GM19452 (cell line): ENCODE data around the gene PPP1R3E.

Source experiments
- ATAC-seq: cut with Tn5 transposase; IDR thresholded peaks from one replicate; pipeline ENCODE4 v1.9.1; 2021; ENCODE audit not compliant: unreplicated experiment

Gene PPP1R3E

DNA sequence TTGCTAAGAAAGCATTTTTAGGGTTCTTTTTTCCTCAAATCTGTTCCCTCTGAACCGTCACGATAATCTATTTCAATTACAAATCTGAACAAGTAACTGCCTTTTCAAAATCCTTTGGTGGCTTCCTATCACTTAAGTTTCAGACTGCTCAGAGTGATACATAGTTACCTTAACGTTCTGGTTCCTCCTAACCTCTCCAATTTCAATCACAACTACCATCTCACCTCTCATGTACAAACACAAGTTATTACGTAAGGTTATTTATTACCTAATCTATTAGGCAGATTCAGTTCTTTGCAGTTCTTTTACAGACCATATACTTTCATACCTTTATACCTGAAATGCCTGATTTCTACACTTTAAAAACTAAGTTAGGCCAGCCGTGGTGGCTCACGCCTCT, 52.8 kb downstream of the PPP1R3E start:
- no peak for ATAC-seq

DNA sequence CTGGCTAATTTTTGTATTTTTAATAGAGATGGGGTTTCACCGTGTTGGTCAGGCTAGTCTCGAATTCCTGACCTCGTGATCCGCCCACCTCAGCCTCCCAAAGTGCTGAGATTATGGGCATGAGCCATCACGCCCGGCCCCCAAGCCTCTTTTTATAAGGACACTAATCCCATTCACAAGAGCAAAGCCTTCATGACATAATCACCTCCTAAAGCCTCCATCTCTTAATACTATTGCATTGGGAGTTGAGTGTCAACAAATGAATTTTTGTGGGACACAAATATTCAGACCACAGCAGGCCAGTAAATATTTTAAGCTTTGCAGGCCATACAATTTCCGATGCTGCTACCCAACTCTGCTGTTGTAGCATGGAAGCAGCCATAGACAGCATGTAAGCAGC, 54.1 kb downstream of the PPP1R3E start:
- ATAC-seq, result no peak
